K562 (cell line): Measurements from ENCODE around the gene MLLT1. TPM values are rescaled to one million over a fixed set of nuclear protein-coding genes. Genes with fewer than 3 reads are reported as not detected.

Experiments used
- ASH1L ChIP-seq: fragments of 450-650 bp; IDR thresholded peaks from 2 replicates; pipeline ENCODE4 v1.6.1; 2018; ENCODE audit warnings: borderline replicate concordance, mild to moderate bottlenecking, low read depth; ENCODE audit not compliant: partially characterized antibody
- ELF2 ChIP-seq: fragments of 250-450 bp; sonication (Bioruptor Pico); IDR thresholded peaks from 2 replicates; pipeline ENCODE4 v1.5.0; 2021; ENCODE audit warnings: mild to moderate bottlenecking
- HEY1 ChIP-seq: fragments of 250-450 bp; sonication (Bioruptor Pico); IDR thresholded peaks from 2 replicates; pipeline ENCODE4 v1.5.0; 2020; ENCODE audit warnings: mild to moderate bottlenecking, moderate library complexity, borderline replicate concordance
- HIVEP1 ChIP-seq: fragments of 250-450 bp; sonication (Bioruptor Pico); IDR thresholded peaks from 2 replicates; pipeline ENCODE4 v1.4.0; 2020; ENCODE audit warnings: mild to moderate bottlenecking
- L3MBTL2 ChIP-seq: fragments of 450-650 bp; IDR thresholded peaks from 2 replicates; pipeline ENCODE4 v1.6.1; 2016; ENCODE audit warnings: mild to moderate bottlenecking, moderate library complexity
- MCM3 ChIP-seq: fragments of 450-650 bp; IDR thresholded peaks from 2 replicates; pipeline ENCODE4 v1.6.1; 2016
- NFIC ChIP-seq: fragments of 450-650 bp; IDR thresholded peaks from 2 replicates; pipeline ENCODE4 v1.6.1; 2017; ENCODE audit warnings: mild to moderate bottlenecking, inconsistent platforms
- NR1H2 ChIP-seq: sonication (generic); formaldehyde crosslinking; IDR thresholded peaks from 2 replicates; pipeline ENCODE4 v1.4.0; 2020; ENCODE audit warnings: mild to moderate bottlenecking, missing genetic modification reagents
- PTRF ChIP-seq: fragments of 450-650 bp; IDR thresholded peaks from 2 replicates; pipeline ENCODE4 v1.6.1; 2016; ENCODE audit warnings: mild to moderate bottlenecking, missing genetic modification characterization, missing compliant biosample characterization
- SRSF9 ChIP-seq: fragments of 200-400 bp; formaldehyde crosslinking; IDR thresholded peaks from 2 replicates; pipeline ENCODE4 v1.6.1; 2017; ENCODE audit warnings: low read depth, low read length, borderline replicate concordance
- TRIM24 ChIP-seq, 2 experiments: fragments of 450-650 bp; IDR thresholded peaks; 2 replicates each; pipeline ENCODE4 v1.6.1; 2016
- ZEB2 ChIP-seq: fragments of 450-650 bp; IDR thresholded peaks from 2 replicates; pipeline ENCODE4 v1.6.1; 2016
- ZNF551 ChIP-seq: fragments of 250-450 bp; sonication (Bioruptor Pico); IDR thresholded peaks from 2 replicates; pipeline ENCODE4 v1.5.0; 2021; ENCODE audit warnings: mild to moderate bottlenecking, moderate library complexity
- ZNF695 ChIP-seq: fragments of 450-650 bp; formaldehyde crosslinking; IDR thresholded peaks from 2 replicates; pipeline ENCODE4 v1.4.0; 2020; ENCODE audit warnings: mild to moderate bottlenecking, moderate library complexity
- ZNF830 ChIP-seq: fragments of 250-450 bp; sonication (Bioruptor Pico); IDR thresholded peaks from 2 replicates; pipeline ENCODE4 v1.5.0; 2021; ENCODE audit warnings: mild to moderate bottlenecking
- polyA plus RNA-seq, 8 experiments: library from polyadenylated mRNA; depleted of rRNA in 4 of 8; stranded (reverse) in 5 of 8; unstranded in 3 of 8; fragments of >200 nt; fragmentation: Nextera tagmentation in 2 of 8; fragmentation: Illumina TruSeq in 1 of 8; extraction: Ambion mirVana in 2 of 8; extraction: Trizol in 1 of 8; gene quantifications; 2 replicates each; pipeline versions ENCODE4 v1.2.1 to v1.2.3, GENCODE V29; 2011 to 2014; ENCODE audit warnings: inconsistent platforms in 1 of 8, missing spikeins in 1 of 8
- total RNA-seq, 7 experiments: library from RNA; depleted of rRNA in 6 of 7; stranded (reverse); fragments of >200 nt in 6 of 7; fragmentation: Illumina TruSeq in 2 of 7; extraction: Trizol in 2 of 7; gene quantifications; 2 replicates each; pipeline versions ENCODE4 v1.2.1 to v1.2.3, GENCODE V29; 2011 to 2021; ENCODE audit warnings: low replicate concordance in 1 of 7
- TF ChIP-seq, protein P1 (sequence below): fragments of 250-450 bp; sonication (Bioruptor Pico); IDR thresholded peaks from 2 replicates; pipeline ENCODE4 v1.4.0; 2020; ENCODE audit warnings: mild to moderate bottlenecking, moderate library complexity, borderline replicate concordance
- TF ChIP-seq, protein P2 (sequence below): fragments of 450-650 bp; IDR thresholded peaks from 2 replicates; pipeline ENCODE4 v1.6.1; 2018; ENCODE audit warnings: mild to moderate bottlenecking, low read depth; ENCODE audit not compliant: partially characterized antibody
- TF ChIP-seq, protein P3 (sequence below): fragments of 450-650 bp; formaldehyde crosslinking; IDR thresholded peaks from 2 replicates; pipeline ENCODE4 v1.4.0; 2020; ENCODE audit warnings: mild to moderate bottlenecking, moderate library complexity
- TF ChIP-seq, protein P4 (sequence below): IDR thresholded peaks from 3 replicates; pipeline ENCODE4 v1.6.1; 2011; ENCODE audit warnings: borderline replicate concordance, mild to moderate bottlenecking, moderate library complexity; ENCODE audit not compliant: insufficient read length; ENCODE audit errors: extremely low read depth
- TF ChIP-seq, protein P5 (sequence below): fragments of 450-650 bp; formaldehyde crosslinking; IDR thresholded peaks from 2 replicates; pipeline ENCODE4 v1.4.0; 2022; ENCODE audit warnings: missing genetic modification characterization

The MLLT1 gene
- total and polyA plus RNA-seq, 9 of the 15 experiments (the other 6 are each of a cell fraction or from before 2014, with no cell fraction given), result 0.23 to 63.5 (median 15.4) TPM

DNA sequence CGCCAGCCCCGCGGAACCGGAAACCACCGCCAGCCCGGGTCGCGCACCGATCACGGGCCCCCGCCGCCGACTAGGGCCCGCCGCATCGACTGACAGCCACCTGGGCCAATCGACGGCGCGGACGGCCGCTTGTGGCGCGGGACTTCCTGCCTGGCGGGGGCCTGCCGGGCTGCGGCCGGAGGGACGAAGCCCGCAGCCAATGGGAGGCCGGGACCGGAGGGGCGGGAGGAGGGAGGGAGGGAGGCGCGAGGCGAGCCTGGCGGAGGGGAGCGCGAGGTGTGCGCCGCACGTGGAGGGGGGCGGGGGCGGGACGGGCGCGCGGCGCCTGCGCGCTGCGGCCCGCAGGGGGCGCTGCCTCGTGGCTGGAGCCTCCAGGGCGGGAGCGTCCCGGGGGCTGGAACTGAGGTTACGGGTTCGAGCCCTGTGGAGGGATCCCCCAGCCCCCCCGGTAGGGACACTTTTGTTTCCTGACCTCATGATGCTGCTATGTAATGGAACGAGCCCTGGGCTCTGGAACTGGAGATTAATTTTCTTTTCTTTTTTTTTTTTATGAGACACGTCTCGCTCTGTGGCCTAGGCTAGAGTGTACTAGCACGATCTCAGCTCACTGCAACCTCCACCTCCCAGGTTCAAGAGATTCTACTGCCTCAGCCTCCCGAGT is at the start of gene MLLT1 (continued):
- TF ChIP-seq, protein P1, sequence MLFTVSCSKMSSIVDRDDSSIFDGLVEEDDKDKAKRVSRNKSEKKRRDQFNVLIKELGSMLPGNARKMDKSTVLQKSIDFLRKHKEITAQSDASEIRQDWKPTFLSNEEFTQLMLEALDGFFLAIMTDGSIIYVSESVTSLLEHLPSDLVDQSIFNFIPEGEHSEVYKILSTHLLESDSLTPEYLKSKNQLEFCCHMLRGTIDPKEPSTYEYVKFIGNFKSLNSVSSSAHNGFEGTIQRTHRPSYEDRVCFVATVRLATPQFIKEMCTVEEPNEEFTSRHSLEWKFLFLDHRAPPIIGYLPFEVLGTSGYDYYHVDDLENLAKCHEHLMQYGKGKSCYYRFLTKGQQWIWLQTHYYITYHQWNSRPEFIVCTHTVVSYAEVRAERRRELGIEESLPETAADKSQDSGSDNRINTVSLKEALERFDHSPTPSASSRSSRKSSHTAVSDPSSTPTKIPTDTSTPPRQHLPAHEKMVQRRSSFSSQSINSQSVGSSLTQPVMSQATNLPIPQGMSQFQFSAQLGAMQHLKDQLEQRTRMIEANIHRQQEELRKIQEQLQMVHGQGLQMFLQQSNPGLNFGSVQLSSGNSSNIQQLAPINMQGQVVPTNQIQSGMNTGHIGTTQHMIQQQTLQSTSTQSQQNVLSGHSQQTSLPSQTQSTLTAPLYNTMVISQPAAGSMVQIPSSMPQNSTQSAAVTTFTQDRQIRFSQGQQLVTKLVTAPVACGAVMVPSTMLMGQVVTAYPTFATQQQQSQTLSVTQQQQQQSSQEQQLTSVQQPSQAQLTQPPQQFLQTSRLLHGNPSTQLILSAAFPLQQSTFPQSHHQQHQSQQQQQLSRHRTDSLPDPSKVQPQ, result no peak
- TF ChIP-seq, protein P2, sequence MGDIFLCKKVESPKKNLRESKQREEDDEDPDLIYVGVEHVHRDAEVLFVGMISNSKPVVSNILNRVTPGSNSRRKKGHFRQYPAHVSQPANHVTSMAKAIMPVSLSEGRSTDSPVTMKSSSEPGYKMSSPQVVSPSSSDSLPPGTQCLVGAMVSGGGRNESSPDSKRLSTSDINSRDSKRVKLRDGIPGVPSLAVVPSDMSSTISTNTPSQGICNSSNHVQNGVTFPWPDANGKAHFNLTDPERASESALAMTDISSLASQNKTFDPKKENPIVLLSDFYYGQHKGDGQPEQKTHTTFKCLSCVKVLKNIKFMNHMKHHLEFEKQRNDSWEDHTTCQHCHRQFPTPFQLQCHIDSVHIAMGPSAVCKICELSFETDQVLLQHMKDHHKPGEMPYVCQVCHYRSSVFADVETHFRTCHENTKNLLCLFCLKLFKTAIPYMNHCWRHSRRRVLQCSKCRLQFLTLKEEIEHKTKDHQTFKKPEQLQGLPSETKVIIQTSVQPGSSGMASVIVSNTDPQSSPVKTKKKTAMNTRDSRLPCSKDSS, result no peak
- no peak for TF ChIP-seq ZNF830
- TF ChIP-seq HIVEP1 (CRISPR knock-in tag), result no peak
- no peak for TF ChIP-seq NR1H2 (CRISPR knock-in tag)
- peak; percentile 95 for TF ChIP-seq L3MBTL2
- no peak for TF ChIP-seq PTRF (tag)
- TF ChIP-seq SRSF9, result no peak
- no peak for TF ChIP-seq ZEB2
- no peak for TF ChIP-seq NFIC
- TF ChIP-seq ZNF695 (CRISPR knock-in tag), result no peak
- TF ChIP-seq HEY1 (CRISPR knock-in tag), result no peak
- TF ChIP-seq, protein P3, sequence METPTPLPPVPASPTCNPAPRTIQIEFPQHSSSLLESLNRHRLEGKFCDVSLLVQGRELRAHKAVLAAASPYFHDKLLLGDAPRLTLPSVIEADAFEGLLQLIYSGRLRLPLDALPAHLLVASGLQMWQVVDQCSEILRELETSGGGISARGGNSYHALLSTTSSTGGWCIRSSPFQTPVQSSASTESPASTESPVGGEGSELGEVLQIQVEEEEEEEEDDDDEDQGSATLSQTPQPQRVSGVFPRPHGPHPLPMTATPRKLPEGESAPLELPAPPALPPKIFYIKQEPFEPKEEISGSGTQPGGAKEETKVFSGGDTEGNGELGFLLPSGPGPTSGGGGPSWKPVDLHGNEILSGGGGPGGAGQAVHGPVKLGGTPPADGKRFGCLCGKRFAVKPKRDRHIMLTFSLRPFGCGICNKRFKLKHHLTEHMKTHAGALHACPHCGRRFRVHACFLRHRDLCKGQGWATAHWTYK (CRISPR knock-in tag), result no peak
- no peak for TF ChIP-seq ASH1L
- TF ChIP-seq, protein P4, sequence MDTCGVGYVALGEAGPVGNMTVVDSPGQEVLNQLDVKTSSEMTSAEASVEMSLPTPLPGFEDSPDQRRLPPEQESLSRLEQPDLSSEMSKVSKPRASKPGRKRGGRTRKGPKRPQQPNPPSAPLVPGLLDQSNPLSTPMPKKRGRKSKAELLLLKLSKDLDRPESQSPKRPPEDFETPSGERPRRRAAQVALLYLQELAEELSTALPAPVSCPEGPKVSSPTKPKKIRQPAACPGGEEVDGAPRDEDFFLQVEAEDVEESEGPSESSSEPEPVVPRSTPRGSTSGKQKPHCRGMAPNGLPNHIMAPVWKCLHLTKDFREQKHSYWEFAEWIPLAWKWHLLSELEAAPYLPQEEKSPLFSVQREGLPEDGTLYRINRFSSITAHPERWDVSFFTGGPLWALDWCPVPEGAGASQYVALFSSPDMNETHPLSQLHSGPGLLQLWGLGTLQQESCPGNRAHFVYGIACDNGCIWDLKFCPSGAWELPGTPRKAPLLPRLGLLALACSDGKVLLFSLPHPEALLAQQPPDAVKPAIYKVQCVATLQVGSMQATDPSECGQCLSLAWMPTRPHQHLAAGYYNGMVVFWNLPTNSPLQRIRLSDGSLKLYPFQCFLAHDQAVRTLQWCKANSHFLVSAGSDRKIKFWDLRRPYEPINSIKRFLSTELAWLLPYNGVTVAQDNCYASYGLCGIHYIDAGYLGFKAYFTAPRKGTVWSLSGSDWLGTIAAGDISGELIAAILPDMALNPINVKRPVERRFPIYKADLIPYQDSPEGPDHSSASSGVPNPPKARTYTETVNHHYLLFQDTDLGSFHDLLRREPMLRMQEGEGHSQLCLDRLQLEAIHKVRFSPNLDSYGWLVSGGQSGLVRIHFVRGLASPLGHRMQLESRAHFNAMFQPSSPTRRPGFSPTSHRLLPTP, result peak; percentile 99
- TF ChIP-seq TRIM24 (IDR thresholded peaks at IDR 0.05), result no peak
- no peak for TF ChIP-seq ELF2 (CRISPR knock-in tag)
- no peak for TF ChIP-seq ZNF551 (CRISPR knock-in tag)
- TF ChIP-seq MCM3, result no peak
- TF ChIP-seq, protein P5, sequence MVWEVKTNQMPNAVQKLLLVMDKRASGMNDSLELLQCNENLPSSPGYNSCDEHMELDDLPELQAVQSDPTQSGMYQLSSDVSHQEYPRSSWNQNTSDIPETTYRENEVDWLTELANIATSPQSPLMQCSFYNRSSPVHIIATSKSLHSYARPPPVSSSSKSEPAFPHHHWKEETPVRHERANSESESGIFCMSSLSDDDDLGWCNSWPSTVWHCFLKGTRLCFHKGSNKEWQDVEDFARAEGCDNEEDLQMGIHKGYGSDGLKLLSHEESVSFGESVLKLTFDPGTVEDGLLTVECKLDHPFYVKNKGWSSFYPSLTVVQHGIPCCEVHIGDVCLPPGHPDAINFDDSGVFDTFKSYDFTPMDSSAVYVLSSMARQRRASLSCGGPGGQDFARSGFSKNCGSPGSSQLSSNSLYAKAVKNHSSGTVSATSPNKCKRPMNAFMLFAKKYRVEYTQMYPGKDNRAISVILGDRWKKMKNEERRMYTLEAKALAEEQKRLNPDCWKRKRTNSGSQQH (CRISPR knock-in tag), result no peak
